Brain microvascular endothelial cell (primary cell): ENCODE data around the gene ALX4.
A peak's percentile ranks its signal among the peaks of the same experiment; 100 is the strongest.

ENCODE experiments used
- DNase-seq: peaks from one replicate; pipeline ENCODE4 v3.0.0-alpha.2; 2020
- H3K27ac ChIP-seq: fragments of 250-450 bp; sonication (Bioruptor Pico); 2 replicates; pipeline ENCODE4 v1.5.1; 2020; ENCODE audit warnings: mild to moderate bottlenecking, moderate library complexity
- H3K27me3 ChIP-seq: fragments of 250-450 bp; sonication (Bioruptor Pico); replicated peaks from 2 replicates; pipeline ENCODE4 v1.5.1; 2020; ENCODE audit warnings: mild to moderate bottlenecking
- H3K36me3 ChIP-seq: fragments of 250-450 bp; sonication (Bioruptor Pico); replicated peaks from 2 replicates; pipeline ENCODE4 v1.5.1; 2020; ENCODE audit warnings: mild to moderate bottlenecking
- H3K4me3 ChIP-seq: 2 replicates; pipeline ENCODE4 v1.5.1; 2011; ENCODE audit warnings: low read depth, mild to moderate bottlenecking, control low read depth, low read length, moderate library complexity
- CTCF ChIP-seq: IDR thresholded peaks from 2 replicates; pipeline ENCODE4 v1.5.1; 2011; ENCODE audit warnings: low read depth, mild to moderate bottlenecking, moderate library complexity, low read length, control low read depth, inconsistent platforms; ENCODE audit errors: missing control alignments
- in situ Hi-C: cut with HindIII; loops from 2 replicates; pipeline ENCODE4 v1.10.0; 2017; ENCODE audit warnings: low sequenced_read_pairs, low pct_ligation_motif_present

The ALX4 gene

GRCh38 chr11:44327730-44328129, 17.8 kb upstream of the ALX4 start:
- in situ Hi-C loops = no loop called here
- Histone ChIP-seq H3K27ac (no peak overlapping the region), H3K36me3 (no peaks in the 10 kb centered on the region), H3K27me3 (peaks cover 66% of the 10 kb centered on the region), H3K4me3 (no peak overlapping the region)
- TF ChIP-seq CTCF = peak; percentile 26
- no peak for DNase-seq

- in situ Hi-C loops = no loop called here
- Histone ChIP-seq H3K27ac (no peak overlapping the region), H3K36me3 (no peaks in the 10 kb centered on the region), H3K4me3 (no peak overlapping the region), H3K27me3 (peaks cover 68% of the 10 kb centered on the region)
- DNase-seq = no peak
- TF ChIP-seq CTCF = peak; percentile 33
Measured at GRCh38 chr11:44326615-44327475, 16.9 kb upstream of the ALX4 start.

- in situ Hi-C loops = no loop called here
Measured at GRCh38 chr11:44325698-44326097, 15.8 kb upstream of the ALX4 start.

GRCh38 chr11:44324749-44325525, 15.0 kb upstream of the ALX4 start:
- in situ Hi-C loops = loop anchor here (25.0 kb wide), 1 partner anchor 213 kb away; no protein-coding TSS in a partner anchor
- no peak for TF ChIP-seq CTCF
- peaks cover 76% of the 10 kb centered on the region for H3K27me3 ChIP-seq

More at GRCh38 chr11:44325698-44326097, 15.8 kb upstream of the ALX4 start:
- H3K27ac ChIP-seq = no peak overlapping the region
- TF ChIP-seq CTCF = no peak
- H3K27me3 ChIP-seq = peaks cover 75% of the 10 kb centered on the region
- H3K36me3 ChIP-seq = no peaks in the 10 kb centered on the region
- DNase-seq = no peak
- H3K4me3 ChIP-seq = no peak overlapping the region

GRCh38 chr11:44324222-44324621, 14.3 kb upstream of the ALX4 start:
- no peak for TF ChIP-seq CTCF
- Histone ChIP-seq H3K27ac (no peak overlapping the region), H3K4me3 (no peak overlapping the region), H3K27me3 (peaks cover 78% of the 10 kb centered on the region), H3K36me3 (no peaks in the 10 kb centered on the region)
- in situ Hi-C loops = loop anchor here (25.0 kb wide), 1 partner anchor 212 kb away; no protein-coding TSS in a partner anchor
- DNase-seq = no peak

More at GRCh38 chr11:44324749-44325525, 15.0 kb upstream of the ALX4 start:
- H3K27ac ChIP-seq = no peak overlapping the region
- H3K4me3 ChIP-seq = no peak overlapping the region
- H3K36me3 ChIP-seq = no peaks in the 10 kb centered on the region
- DNase-seq = no peak
